ENCODE measurements around the gene DENND1A.

DNA sequence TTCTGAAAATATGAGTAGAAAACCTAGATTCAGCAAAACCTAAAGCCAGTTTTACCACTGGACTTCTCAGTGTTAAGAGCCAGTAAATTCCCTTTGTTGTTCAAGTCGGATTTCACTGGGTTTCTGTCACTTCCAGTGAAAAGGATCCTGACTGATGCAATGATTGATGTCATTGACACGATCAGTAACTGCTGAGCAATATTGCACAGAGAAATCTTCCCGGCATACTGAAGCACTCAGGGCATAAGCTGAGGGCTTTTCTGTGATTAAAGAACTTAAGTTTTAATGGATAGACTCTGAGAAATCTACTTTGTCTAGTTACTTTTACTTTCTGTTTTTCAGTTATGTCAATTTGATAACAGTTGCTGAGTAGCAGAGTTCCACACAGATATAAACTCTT is 61.9 kb downstream of the DENND1A start:
- TF ChIP-seq, protein P1, sequence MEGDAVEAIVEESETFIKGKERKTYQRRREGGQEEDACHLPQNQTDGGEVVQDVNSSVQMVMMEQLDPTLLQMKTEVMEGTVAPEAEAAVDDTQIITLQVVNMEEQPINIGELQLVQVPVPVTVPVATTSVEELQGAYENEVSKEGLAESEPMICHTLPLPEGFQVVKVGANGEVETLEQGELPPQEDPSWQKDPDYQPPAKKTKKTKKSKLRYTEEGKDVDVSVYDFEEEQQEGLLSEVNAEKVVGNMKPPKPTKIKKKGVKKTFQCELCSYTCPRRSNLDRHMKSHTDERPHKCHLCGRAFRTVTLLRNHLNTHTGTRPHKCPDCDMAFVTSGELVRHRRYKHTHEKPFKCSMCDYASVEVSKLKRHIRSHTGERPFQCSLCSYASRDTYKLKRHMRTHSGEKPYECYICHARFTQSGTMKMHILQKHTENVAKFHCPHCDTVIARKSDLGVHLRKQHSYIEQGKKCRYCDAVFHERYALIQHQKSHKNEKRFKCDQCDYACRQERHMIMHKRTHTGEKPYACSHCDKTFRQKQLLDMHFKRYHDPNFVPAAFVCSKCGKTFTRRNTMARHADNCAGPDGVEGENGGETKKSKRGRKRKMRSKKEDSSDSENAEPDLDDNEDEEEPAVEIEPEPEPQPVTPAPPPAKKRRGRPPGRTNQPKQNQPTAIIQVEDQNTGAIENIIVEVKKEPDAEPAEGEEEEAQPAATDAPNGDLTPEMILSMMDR (IDR thresholded peaks at IDR 0.05) = no peak
- no peak for TF ChIP-seq EP300 (IDR thresholded peaks at IDR 0.05)
